C4-2B (cell line): Measurements from ENCODE around the gene TMC2.

ENCODE experiments used
- CTCF ChIP-seq: fragments of 450-650 bp; conservative IDR thresholded peaks from 2 replicates; pipeline ENCODE4 v1.5.1; 2017; ENCODE audit warnings: mild to moderate bottlenecking
- ZFX ChIP-seq: fragments of 450-650 bp; IDR thresholded peaks from 2 replicates; pipeline ENCODE4 v1.6.1; 2017

DNA sequence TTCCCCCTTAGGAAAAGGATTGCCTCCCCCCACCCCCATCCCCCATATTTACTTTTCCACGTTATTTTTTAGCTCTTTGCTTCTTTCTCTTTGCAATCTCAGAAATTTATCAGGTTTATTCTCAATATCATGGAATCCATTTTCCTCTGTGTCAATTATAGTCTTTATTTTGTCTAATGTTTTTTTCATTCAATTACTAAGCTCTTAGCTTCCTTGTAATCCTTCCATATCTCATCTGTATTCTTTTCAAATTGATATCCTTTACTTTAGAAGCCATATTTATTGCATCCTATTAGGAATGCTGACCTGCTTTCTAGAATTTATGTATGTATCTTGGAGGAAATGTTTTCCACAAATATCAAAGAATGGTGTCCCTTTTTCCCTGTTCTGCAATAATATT is 39.3 kb downstream of the TMC2 start:
- no peak for TF ChIP-seq CTCF
- TF ChIP-seq ZFX = no peak
